ENCODE measurements around the gene CNTNAP5.

CNTNAP5 gene

GRCh38 chr2:124646166-124646815, 621.2 kb downstream of the CNTNAP5 start:
- no peaks in the 10 kb centered on the region for H3K36me3 ChIP-seq
- no peaks in the 10 kb centered on the region for H3K27me3 ChIP-seq
- no peak overlapping the region for H3K27ac ChIP-seq
- no peak for TF ChIP-seq CTCF (IDR thresholded peaks at IDR 0.05)
- no peaks in the 10 kb centered on the region for H3K4me1 ChIP-seq
- H3K4me3 ChIP-seq: no peak overlapping the region
- no peaks in the 10 kb centered on the region for H3K9me3 ChIP-seq
- intact Hi-C loops (cut with DNase I; ENCODE audit: low total_unique reads): no loop called here
- no peak for DNase-seq

DNA sequence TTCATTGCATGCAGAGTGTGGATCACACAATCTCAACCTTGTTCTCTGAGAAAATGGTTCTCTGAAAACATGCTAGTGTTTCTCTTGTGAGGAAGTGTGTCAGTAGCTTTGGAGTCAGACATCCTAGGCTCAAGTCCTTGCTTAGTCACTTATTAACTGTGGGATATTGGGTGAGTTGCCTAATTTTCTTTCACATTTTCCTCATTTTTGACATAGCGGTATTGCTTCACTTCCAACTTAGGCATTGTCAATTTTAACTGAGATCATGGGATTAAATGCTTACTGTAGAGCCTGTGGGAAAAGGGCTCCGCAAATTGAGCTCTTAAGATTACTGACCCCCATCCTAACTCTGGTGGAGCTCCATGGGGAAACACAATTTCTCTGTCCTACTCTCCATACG, 622.2 kb downstream of the CNTNAP5 start:
- DNase-seq: no peak
- intact Hi-C loops (cut with DNase I; ENCODE audit: low total_unique reads): no loop called here
- Histone ChIP-seq H3K9me3 (no peaks in the 10 kb centered on the region), H3K4me1 (no peaks in the 10 kb centered on the region), H3K27me3 (no peaks in the 10 kb centered on the region), H3K4me3 (no peak overlapping the region), H3K36me3 (no peaks in the 10 kb centered on the region), H3K27ac (no peak overlapping the region)
- TF ChIP-seq CTCF (IDR thresholded peaks at IDR 0.05): no peak

DNA sequence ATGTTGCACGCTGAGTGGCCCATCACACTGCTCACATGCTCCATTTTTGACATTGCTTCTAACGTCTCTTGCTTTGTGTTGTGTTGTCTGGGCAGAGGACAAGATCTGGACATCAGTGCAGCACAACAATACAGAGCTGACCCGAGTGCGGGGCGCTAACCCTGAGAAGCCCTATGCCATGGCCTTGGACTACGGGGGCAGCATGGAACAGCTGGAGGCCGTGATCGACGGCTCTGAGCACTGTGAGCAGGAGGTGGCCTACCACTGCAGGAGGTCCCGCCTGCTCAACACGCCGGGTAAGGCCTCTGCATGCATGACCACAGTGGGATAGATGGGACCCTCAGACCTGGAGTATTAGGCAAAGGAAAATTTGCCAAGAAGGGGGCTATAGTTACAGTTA, 622.6 kb downstream of the CNTNAP5 start:
- no peaks in the 10 kb centered on the region for H3K9me3 ChIP-seq
- no peak overlapping the region for H3K27ac ChIP-seq
- no peaks in the 10 kb centered on the region for H3K27me3 ChIP-seq
- no peak for DNase-seq
- no peaks in the 10 kb centered on the region for H3K4me1 ChIP-seq
- intact Hi-C loops (cut with DNase I; ENCODE audit: low total_unique reads): no loop called here
- no peak overlapping the region for H3K4me3 ChIP-seq
- no peaks in the 10 kb centered on the region for H3K36me3 ChIP-seq
- TF ChIP-seq CTCF (IDR thresholded peaks at IDR 0.05): no peak

GRCh38 chr2:124649001-124649400, 623.9 kb downstream of the CNTNAP5 start:
- no peaks in the 10 kb centered on the region for H3K4me1 ChIP-seq
- no peaks in the 10 kb centered on the region for H3K9me3 ChIP-seq
- H3K27ac ChIP-seq: no peak overlapping the region
- no peak for DNase-seq
- intact Hi-C loops (cut with DNase I; ENCODE audit: low total_unique reads): no loop called here
- no peaks in the 10 kb centered on the region for H3K36me3 ChIP-seq
- no peak for TF ChIP-seq CTCF (IDR thresholded peaks at IDR 0.05)
- no peaks in the 10 kb centered on the region for H3K27me3 ChIP-seq
- no peak overlapping the region for H3K4me3 ChIP-seq

DNA sequence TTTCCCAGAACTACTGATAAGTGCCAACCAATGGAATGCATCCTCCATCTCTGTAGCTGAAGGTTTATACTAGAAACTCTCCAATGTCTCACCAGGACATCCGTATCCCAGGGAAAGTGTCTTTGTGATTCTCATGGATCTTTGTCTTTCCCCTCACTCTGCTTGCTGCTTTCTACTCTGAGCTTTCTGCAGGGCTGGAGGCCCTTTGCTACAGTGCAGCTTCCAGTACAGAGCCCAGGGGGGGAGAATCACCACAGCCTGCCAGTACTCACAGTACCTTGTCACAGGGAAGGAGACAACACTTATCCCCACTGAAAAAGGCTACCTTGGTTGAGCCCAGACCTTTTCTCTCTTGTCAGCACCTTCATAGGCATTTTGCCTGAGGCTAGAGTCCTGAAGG, 627.0 kb downstream of the CNTNAP5 start:
- Histone ChIP-seq H3K4me1 (no peaks in the 10 kb centered on the region), H3K27me3 (no peaks in the 10 kb centered on the region), H3K9me3 (no peaks in the 10 kb centered on the region), H3K27ac (no peak overlapping the region), H3K36me3 (no peaks in the 10 kb centered on the region), H3K4me3 (no peak overlapping the region)
- TF ChIP-seq CTCF (IDR thresholded peaks at IDR 0.05): no peak
- intact Hi-C loops (cut with DNase I; ENCODE audit: low total_unique reads): no loop called here
- no peak for DNase-seq

GRCh38 chr2:124658373-124658772, 633.3 kb downstream of the CNTNAP5 start:
- H3K4me3 ChIP-seq: no peak overlapping the region
- H3K36me3 ChIP-seq: no peaks in the 10 kb centered on the region
- no peaks in the 10 kb centered on the region for H3K27me3 ChIP-seq
- H3K9me3 ChIP-seq: peaks cover 0 to 4% (median 0%) of the 10 kb centered on the region in 3 donors
- TF ChIP-seq CTCF (IDR thresholded peaks at IDR 0.05): no peak
- intact Hi-C loops (cut with DNase I; ENCODE audit: low total_unique reads): no loop called here
- H3K27ac ChIP-seq: no peak overlapping the region
- H3K4me1 ChIP-seq: no peaks in the 10 kb centered on the region
- no peak for DNase-seq

Measured in tibial artery (tissue), 4 donors.